ENCODE results near the gene PECR. TPM values are rescaled to one million over a fixed set of nuclear protein-coding genes. Genes with fewer than 3 reads are reported as not detected.

The PECR gene
- total RNA-seq, 2 experiments from 2014 or later, result 9.1 to 10.3 TPM

- H3K4me1 Mint-ChIP-seq (ENCODE audit: low read depth), result no peaks in the 10 kb centered on the region
- no peaks in the 10 kb centered on the region for H3K9me3 Mint-ChIP-seq
- no peak overlapping the region for H3K4me3 ChIP-seq (ENCODE audit: low read length)
- H3K27me3 Mint-ChIP-seq, result no peaks in the 10 kb centered on the region
- peaks cover 27% of the 10 kb centered on the region for H3K36me3 Mint-ChIP-seq (ENCODE audit: low read depth)
- H3K27ac Mint-ChIP-seq, result no peak overlapping the region
- H3K4me1 ChIP-seq (ENCODE audit: insufficient read depth, low read length), result no peaks in the 10 kb centered on the region
- H3K36me3 ChIP-seq (ENCODE audit: insufficient read depth, low read length), result peaks cover 20% of the 10 kb centered on the region
- H3K9me3 ChIP-seq (ENCODE audit: control insufficient read depth in 1 of 2, insufficient read depth in 1 of 2, low read length in 2 of 2), result no peaks in the 10 kb centered on the region
- no peak for TF ChIP-seq CTCF (IDR thresholded peaks at IDR 0.05)
- H3K27ac ChIP-seq (ENCODE audit: low read depth in 1 of 2, low read length in 2 of 2), result no peak overlapping the region
- H3K4me3 Mint-ChIP-seq, result no peak overlapping the region
- DNase-seq (no peak), ATAC-seq (ENCODE audit: poor library complexity) (no peak)
- intact Hi-C loops (cut with DNase I, micrococcal nuclease), result no loop called here
- CTCF ChIA-PET, result no interaction called here
- H3K27me3 ChIP-seq (ENCODE audit: control insufficient read depth in 1 of 2, insufficient read depth in 2 of 2, low read length in 2 of 2), result no peaks in the 10 kb centered on the region
- POLR2A ChIA-PET, result interaction anchor here (1.5 kb wide), 1 partner anchor 10 kb away, joined by 4 read pairs; no protein-coding TSS in a partner anchor
Measured at GRCh38 chr2:216098421-216099334, 17.1 kb upstream of the PECR start.

- no peak overlapping the region for H3K27ac ChIP-seq (ENCODE audit: low read depth in 1 of 2, low read length in 2 of 2)
- Mint-ChIP-seq H3K36me3 (ENCODE audit: low read depth) (peaks cover 10% of the 10 kb centered on the region), H3K27ac (no peak overlapping the region), H3K4me1 (ENCODE audit: low read depth) (peaks cover 4% of the 10 kb centered on the region), H3K27me3 (no peaks in the 10 kb centered on the region), H3K9me3 (no peaks in the 10 kb centered on the region), H3K4me3 (no peak overlapping the region)
- H3K9me3 ChIP-seq (ENCODE audit: control insufficient read depth in 1 of 2, insufficient read depth in 1 of 2, low read length in 2 of 2), result no peaks in the 10 kb centered on the region
- no peak for DNase-seq
- H3K36me3 ChIP-seq (ENCODE audit: insufficient read depth, low read length), result peaks cover 4% of the 10 kb centered on the region
- TF ChIP-seq CTCF (IDR thresholded peaks at IDR 0.05), result no peak
- ChIA-PET POLR2A (interaction anchor here (3.9 kb wide), 1 partner anchor 15 kb away, joined by 14 read pairs; the partner anchor contains the start of gene XRCC5), CTCF (interaction anchor here (0.6 to 1.4 kb wide), 2 partner anchors 8 to 12 kb away, joined by 3 read pairs; no protein-coding TSS in a partner anchor)
- H3K27me3 ChIP-seq (ENCODE audit: control insufficient read depth in 1 of 2, insufficient read depth in 2 of 2, low read length in 2 of 2), result no peaks in the 10 kb centered on the region
- no peak overlapping the region for H3K4me3 ChIP-seq (ENCODE audit: low read length)
- no peak for ATAC-seq (ENCODE audit: poor library complexity)
- H3K4me1 ChIP-seq (ENCODE audit: insufficient read depth, low read length), result no peaks in the 10 kb centered on the region
- intact Hi-C loops (cut with DNase I, micrococcal nuclease), result no loop called here
Measured at GRCh38 chr2:216094701-216095100, 13.1 kb upstream of the PECR start.

- Mint-ChIP-seq H3K4me3 (no peak overlapping the region), H3K9me3 (no peaks in the 10 kb centered on the region), H3K27ac (no peak overlapping the region), H3K36me3 (ENCODE audit: low read depth) (peaks cover 10% of the 10 kb centered on the region), H3K4me1 (ENCODE audit: low read depth) (peaks cover 9% of the 10 kb centered on the region), H3K27me3 (no peaks in the 10 kb centered on the region)
- TF ChIP-seq CTCF (IDR thresholded peaks at IDR 0.05), result no peak
- intact Hi-C loops (cut with DNase I, micrococcal nuclease), result no loop called here
- ATAC-seq (ENCODE audit: poor library complexity) (no peak), DNase-seq (no peak)
- H3K9me3 ChIP-seq (ENCODE audit: control insufficient read depth in 1 of 2, insufficient read depth in 1 of 2, low read length in 2 of 2), result no peaks in the 10 kb centered on the region
- CTCF ChIA-PET, result no interaction called here
- H3K27me3 ChIP-seq (ENCODE audit: control insufficient read depth in 1 of 2, insufficient read depth in 2 of 2, low read length in 2 of 2), result no peaks in the 10 kb centered on the region
- H3K4me3 ChIP-seq (ENCODE audit: low read length), result no peak overlapping the region
- peaks cover 4% of the 10 kb centered on the region for H3K36me3 ChIP-seq (ENCODE audit: insufficient read depth, low read length)
- no peaks in the 10 kb centered on the region for H3K4me1 ChIP-seq (ENCODE audit: insufficient read depth, low read length)
- H3K27ac ChIP-seq (ENCODE audit: low read depth in 1 of 2, low read length in 2 of 2), result no peak overlapping the region
- POLR2A ChIA-PET, result interaction anchor here (3.9 kb wide), 1 partner anchor 17 kb away, joined by 14 read pairs; the partner anchor contains the start of gene XRCC5
Measured at GRCh38 chr2:216092646-216093045, 11.0 kb upstream of the PECR start.

Data from CD4-positive, alpha-beta T cell (primary cell).